Measurements from ENCODE around the gene TUT1.

DNA sequence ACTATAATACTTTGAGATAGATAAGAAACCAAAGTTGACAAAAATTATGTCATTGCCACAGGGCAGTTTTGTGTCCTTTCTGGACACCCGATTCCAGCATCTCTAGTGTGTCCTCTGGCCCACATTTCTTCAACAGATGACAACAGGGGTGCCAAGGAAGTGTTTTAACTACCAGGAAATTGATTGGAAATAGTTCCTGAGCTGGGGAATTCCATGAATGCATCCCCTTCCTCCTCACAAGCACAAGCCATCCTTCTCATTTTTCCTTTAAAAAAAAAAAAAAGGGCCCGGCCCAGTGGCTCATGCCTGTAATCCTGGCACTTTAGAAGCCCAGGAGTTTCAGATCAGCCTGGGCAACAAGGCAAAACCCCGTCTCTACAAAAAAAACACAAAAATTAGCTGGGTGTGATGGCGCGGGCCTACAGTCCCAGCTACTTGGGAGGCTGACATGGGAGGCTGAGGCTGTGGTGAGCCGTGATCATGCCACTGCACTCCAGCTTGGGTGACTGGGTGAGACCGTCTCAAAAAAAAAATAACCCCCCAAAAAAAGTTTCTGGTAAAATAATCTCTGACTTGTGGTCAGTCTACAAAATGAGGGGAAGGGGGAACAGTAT, 31.3 kb upstream of the TUT1 start:
- TF ChIP-seq CTCF (IDR thresholded peaks at IDR 0.05 in 4 of 5, conservative IDR thresholded peaks at IDR 0.05 in 1 of 5) (no peak), POLR2A (IDR thresholded peaks at IDR 0.05) (no peak)

Data from gastrocnemius medialis (tissue), 4 donors.